DMS 273 (cell line): Measurements from ENCODE around the gene ANKH.
"Not testable (repeated sequence)": the region's sequence is repeated elsewhere in the genome, so short reads cannot be mapped to it uniquely, and the experiment has no call there.

ENCODE experiments used
- DNase-seq: peaks from one replicate; lab custom pipeline; 2025; ENCODE audit not compliant: unreplicated experiment; lab: John Stamatoyannopoulos, UW

ANKH gene

DNA sequence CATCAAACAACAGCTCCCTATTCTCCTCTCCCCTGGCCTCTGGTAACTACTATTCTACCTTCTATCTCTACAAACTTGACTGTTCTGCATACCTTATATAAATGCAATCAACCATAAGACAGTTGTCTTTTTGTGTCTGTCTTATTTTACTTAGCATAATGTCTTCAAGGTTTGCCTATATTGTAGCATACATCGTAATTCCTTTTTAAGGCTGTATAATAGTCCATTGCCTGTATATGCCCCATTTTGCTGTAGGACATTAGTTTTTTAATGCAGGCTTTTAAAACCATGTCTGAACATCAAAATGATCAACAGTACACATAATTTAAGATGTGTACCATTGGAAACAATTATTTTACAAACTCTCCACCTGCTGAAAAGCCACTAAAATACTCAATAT lies 12.4 kb downstream of the ANKH start:
- no peak for DNase-seq

GRCh38 chr5:14855366-14855765 lies 16.2 kb downstream of the ANKH start:
- no peak for DNase-seq

GRCh38 chr5:14854799-14855198 lies 16.8 kb downstream of the ANKH start:
- DNase-seq = no peak

DNA sequence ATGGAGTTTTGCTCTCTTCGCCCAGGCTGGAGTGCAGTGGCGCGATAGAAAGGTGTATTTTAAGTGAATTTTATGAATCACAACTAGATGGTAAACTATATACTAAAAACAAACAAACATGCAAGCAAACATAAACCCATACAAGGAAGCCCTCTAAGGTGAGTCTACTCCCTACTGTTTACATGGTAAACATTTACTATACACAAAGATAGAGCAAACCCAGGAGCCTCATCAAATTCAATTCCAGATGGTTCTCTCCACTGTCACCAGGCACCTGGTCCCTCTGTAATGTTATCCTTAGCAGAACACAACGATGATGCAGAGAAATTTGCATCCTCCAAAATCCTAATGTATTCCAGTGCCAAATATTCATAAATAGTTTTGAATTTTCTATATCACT lies 17.9 kb downstream of the ANKH start:
- no peak for DNase-seq

GRCh38 chr5:14852779-14853178 lies 18.8 kb downstream of the ANKH start:
- DNase-seq = no peak

GRCh38 chr5:14851999-14852526 lies 19.5 kb downstream of the ANKH start:
- DNase-seq = no peak

GRCh38 chr5:14851597-14851996 lies 20.0 kb downstream of the ANKH start:
- DNase-seq = no peak

- no peak for DNase-seq
Observed at GRCh38 chr5:14851050-14851419, 20.5 kb downstream of the ANKH start.

- no peak for DNase-seq
Observed at GRCh38 chr5:14850419-14851049, 21.0 kb downstream of the ANKH start.

DNA sequence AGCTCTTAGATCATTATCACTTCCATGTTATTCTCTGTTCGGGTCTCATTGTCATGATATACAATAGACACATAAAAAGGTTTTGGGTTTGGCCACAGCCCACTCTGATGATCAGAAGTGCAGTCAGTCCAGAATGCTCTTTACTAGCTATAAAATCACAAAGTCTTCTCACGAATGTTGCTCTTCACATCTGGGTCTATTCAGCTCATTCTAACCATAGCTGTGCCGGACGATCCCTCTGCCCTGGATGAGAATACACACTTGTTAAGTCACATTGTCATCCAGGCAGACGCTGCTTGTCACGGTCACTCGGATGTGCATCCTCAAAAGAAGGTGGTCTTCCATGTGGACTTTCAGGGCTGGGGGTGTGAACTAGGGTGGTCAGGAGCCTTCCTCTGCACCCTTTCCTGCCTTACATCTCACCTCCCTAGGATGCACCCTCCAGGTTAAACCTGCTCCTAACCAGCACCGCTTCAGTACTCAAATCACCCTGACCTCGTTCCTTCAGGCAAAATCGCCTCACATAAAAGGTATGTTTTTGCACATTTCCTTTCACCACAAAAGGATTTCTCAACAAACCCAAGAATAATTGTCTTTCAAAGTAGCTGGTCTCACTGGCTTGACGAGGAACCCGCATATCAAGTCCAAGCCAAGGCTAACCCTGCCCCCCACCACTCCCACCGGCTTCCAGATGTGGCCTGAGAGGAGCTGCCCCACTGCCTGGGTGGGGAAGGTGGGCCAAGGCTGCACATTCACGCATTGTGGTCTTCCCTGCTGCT lies 21.9 kb downstream of the ANKH start:
- no peak for DNase-seq

- not testable (repeated sequence) for DNase-seq
Observed at GRCh38 chr5:14848942-14849341, 22.6 kb downstream of the ANKH start.

- DNase-seq = no peak
Observed at GRCh38 chr5:14848385-14848784, 23.2 kb downstream of the ANKH start.

DNA sequence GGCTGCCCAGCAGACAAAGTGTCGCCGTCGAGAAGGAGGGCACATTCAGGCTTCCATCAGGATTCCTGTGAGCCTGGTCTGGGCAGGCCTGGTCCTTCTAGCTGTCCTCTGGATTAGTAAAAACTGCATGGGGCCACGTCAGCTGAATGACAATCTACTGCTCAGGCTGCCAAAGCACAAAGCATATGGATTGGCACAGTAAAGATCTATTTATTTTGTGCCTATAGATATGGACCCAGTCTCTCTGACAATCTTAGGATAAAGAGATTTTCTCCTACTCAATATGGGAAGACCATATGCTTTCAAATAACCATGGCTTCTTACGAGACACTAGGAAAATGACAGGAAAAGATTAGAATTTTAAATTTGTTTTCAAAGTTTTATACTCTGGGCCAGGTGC lies 24.1 kb downstream of the ANKH start:
- no peak for DNase-seq

DNA sequence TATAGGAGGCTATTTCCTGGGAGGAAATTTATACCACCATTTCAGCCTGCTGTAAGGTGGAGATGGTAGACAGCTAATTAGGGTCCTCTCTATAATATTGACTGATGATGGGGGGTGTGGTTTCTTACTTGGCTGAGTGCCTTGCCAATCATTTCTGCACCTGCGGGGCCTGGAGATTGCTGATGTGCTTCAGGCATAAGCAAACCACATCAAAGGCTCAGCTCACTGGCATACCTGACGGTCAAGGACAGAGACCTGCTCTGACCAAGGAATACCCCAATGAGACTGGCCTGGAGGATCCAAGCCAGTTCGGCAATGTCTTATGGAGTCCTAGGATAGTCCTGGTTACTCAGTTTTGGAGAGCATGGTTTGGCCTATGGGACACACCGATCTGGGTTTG lies 29.5 kb downstream of the ANKH start:
- no peak for DNase-seq

DNA sequence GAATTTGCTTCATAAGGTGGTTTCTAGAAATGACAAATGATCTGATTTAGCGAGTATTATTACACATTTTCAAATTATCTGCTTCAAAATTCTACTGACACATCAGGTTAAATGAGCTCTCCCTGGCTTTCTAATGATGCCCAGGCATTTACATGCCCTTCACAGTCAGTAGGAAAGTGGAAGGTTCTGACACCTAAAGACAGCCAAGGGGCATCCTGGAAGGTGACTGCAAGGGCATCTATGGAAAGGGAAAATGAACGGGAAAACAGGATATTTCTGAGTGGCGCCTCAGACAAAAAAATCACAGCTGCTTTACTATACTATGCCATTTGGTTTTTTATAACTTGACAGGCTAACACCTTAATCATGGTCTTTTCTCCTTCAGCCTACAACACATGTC lies 31.0 kb downstream of the ANKH start:
- DNase-seq = no peak

DNA sequence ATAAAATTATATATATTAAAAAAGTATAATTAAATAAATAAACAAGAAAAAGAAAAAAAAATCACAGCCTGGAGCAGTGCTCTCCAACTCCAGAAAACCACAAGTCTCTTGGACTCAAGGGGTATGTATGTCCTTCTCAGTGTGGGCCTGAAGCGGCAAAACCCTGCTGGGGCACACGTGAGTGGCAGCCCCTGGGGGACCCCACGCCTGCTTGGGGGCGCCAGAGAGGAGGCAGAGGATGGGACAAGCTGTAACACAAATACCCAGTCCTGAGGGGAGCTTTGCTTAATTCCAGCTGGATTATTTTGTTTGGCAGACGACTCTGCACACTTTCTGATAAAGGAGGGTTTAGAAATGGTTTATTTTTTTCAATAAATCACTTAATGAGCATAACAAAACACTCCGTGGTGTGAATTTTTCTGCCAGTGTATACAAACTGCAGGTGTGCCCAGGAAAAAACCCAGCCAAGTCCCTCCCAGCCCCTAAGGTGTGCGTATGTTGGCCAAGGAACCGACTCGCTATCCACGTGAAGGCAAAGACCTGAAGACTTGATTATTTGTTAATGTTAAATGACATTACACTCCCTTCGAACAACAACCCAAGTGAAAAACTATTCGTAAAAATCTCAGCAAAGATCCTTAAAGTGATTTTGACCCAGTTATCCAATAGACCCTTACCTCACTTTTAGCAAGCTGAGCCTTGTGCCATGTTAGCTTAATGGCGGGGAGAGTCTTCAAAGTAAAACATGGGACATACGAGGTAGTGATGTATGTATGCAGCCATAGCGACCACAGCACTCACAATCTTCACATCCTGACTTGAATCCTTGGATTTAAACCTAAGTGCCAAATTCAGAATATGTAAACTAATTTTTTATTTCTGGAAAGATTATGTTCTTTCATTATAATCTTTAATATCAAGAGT lies 32.9 kb downstream of the ANKH start:
- no peak for DNase-seq

GRCh38 chr5:14837423-14838122 lies 34.0 kb downstream of the ANKH start:
- not testable (repeated sequence) for DNase-seq

DNA sequence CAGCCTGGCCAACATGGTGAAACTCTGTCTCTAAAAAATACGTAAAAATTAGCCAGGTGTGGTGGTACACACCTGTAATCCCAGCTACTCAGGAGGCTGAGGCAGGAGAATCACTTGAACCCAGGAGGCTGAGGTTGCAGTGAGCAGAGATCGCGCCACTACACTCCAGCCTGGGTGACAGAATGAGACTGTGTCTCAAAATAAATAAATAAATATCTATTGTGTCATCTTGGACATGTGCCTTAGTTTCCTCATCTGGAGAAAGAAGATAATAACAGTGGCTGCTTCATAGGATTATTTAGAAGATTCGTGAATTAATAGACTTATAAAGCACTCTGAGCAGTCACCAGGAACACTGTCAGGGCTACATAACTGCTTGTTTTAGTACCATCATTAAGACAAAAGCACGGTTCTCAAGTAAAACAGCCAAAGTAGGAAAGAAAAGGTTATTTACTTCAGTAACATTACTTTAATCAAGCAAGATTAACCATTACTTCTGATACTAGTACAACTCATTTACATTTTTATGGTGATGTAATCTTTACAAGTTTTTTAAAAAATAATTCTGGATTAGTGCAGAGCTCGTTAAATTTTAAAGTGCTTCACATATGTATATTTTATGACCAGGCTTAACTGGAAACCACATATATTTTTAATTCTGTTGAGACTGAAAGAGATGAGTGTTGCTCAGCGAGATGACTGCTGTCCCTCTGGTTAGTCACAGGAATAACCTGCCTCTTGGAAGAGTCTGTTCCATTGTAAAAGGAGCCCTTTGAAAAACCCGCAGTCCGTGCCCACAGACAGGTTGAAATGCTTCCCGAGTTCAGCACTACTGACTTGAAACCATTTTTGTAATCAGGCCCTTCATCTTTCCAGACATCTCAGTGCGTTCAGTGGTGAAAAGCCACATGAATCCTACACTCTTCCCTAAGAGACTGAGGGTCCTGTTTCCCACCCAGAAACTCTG lies 36.7 kb downstream of the ANKH start:
- no peak for DNase-seq

GRCh38 chr5:14834062-14834461 lies 37.5 kb downstream of the ANKH start:
- no peak for DNase-seq

- no peak for DNase-seq
Observed at GRCh38 chr5:14831006-14831338, 40.6 kb downstream of the ANKH start.
